Measurements from ENCODE around the gene MYO6.

The MYO6 gene

DNA sequence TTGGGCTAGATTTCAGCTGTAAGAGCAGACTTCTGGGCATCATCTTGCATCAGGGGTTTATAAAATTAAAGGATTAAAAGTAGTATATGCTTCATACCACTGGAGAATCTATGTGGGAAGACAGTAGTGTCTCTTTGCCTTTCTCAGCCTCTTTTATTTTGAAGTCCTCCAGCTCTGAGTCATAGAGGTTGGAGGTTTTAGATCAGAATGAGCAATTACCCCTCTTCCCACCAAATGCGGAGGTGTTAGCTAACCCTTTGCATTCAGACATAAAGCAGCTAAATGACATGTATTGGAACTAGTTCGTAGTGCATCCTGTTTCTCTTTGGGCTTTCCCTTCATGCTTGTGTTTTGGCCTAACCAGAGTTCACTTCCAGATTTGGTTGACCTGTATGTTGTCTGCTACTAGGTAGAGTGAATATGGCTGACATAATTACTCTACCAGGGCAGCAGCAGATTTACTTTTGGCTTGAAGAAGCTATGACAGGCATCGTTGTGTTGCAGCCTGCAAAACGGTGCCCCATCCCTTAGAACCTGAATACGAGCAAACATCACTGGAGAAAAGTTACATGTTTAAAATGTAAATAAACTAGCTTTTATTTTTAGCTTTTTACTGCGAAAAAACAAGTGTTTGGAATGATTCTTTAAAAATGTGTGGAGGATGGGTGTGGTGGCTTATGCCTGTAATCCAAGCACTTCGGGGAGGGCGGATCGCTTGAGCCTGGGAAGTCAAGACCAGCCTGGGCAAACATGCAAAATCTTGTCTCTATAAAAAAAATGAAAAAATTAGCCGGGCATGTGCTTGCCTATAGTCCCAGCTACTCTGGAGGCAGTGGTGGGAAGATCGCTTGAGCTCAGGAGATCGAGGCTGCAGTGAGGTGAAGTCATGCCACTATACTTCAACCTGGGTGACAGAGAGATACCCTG, 82.2 kb downstream of the MYO6 start:
- DNase-seq: no peak

DNA sequence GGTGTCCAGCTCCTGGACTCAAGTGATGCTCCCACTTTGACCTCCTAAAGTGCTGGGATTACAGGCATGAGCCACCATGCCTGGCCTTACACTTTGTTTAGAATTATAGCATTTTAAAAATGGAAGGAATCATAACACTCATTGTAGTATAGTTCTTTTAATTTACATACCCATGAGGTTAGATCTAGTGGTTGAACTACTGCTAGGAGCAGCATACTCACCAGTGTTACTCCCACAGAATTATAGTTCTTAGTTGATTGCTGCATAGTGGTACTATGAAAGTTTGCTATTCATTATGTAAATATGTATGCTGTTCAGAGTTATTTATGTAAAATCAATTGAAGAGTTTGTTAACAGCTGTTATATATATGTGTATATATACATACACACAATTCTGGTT, 85.4 kb downstream of the MYO6 start:
- DNase-seq: no peak

DNA sequence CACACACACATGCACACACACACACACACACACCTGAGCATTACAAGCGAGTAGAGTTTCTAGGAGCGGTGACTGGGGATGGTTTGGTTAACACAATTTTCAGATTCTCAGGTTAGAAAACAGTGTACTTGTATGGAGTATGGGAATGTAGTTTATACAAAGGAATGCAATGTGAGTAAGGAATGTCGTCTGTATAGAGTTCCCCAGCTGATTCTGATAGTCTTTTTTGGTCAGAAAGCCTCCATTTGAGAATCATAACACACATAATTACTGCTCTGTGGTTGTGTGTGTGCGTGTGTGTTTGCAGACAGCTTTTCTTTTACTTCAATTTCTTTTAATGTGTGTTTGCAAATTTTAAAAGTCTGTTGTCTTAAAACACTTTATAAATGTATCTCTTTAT, 93.2 kb downstream of the MYO6 start:
- DNase-seq: no peak

DNA sequence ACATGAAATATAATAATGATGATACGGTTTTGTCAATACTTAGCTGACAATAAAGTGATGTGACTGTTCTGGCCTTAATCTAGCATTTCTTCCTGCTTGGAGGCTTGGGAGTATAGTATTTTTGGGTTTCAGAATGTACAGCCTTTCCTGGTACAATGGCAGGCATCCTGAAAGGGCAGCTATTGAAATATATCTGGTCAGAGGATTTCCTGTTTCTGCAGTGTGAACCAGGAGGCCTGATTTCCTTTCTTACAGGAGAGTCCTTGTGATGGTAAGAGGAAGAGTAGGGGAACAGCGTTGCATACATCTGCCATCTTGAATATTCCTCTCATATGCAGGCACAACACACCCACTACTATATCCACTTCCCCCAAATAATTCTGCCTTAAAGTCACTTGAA, 93.7 kb downstream of the MYO6 start:
- DNase-seq: no peak

DNA sequence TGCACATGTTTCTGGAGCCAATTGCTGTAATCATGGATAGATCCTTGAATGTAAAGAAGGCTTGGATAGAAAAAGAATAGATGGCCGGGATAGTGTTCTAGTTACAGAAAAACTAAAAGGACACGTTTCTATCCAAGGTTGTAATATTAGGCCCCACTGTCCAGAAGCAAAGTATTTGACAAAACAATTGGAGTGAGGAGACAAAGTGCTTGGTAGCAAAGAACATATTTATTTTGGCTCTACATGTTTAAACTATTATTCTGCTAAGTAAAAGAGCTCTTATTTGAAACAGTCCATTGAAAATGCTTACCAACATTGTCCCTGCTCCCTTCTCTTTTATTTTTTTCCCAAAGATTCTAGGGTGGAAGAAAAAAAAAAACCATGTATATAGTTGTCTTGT, 94.4 kb downstream of the MYO6 start:
- no peak for DNase-seq

DNA sequence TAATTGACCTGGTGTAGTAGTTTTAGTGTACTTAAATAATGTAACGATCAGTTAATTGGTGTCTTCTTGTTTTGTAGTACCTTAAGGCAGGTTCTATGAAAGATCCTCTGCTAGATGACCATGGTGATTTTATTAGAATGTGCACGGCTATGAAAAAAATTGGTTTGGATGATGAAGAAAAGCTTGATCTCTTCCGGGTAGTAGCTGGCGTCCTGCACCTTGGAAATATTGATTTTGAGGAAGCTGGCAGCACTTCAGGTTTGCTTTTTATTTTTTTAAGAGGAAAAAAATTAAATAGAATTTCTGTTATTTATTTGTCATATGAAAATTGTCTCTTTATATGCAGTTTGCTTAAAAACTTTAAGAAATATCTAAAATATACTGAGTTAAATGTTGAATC, 99.2 kb downstream of the MYO6 start:
- no peak for DNase-seq

DNA sequence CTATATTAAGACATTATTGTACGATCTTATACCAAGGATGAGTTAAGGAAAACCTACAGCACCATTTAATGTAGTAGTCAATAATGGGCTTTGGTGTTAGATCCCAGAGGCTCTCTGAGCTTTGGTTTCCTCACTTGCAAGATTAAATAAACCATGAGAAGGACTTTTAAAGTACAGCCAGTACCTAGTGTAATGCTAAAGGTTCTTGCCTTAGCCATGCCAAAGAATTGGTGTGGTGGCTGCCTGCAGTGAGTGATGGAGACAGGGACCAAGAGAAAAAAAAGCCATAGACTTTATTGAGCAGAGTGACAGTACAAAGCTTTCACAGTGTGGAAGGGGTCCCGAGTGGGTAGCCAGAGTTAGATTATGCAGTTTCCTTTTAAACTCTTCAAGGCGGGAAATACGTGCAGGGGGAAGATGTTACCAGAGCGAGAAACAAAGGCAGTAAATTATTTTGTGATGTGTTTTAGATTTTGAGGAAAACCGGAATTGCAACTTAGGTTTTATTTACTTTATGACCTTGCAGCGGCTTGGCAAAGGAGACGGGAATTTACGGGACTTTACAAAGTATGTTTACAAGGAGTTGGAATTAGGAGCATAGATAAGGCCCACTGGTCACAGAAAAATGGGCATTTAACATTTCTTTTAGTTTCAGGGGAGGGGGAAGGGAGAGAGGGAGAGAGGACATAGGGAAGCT, 100.4 kb downstream of the MYO6 start:
- DNase-seq: no peak

DNA sequence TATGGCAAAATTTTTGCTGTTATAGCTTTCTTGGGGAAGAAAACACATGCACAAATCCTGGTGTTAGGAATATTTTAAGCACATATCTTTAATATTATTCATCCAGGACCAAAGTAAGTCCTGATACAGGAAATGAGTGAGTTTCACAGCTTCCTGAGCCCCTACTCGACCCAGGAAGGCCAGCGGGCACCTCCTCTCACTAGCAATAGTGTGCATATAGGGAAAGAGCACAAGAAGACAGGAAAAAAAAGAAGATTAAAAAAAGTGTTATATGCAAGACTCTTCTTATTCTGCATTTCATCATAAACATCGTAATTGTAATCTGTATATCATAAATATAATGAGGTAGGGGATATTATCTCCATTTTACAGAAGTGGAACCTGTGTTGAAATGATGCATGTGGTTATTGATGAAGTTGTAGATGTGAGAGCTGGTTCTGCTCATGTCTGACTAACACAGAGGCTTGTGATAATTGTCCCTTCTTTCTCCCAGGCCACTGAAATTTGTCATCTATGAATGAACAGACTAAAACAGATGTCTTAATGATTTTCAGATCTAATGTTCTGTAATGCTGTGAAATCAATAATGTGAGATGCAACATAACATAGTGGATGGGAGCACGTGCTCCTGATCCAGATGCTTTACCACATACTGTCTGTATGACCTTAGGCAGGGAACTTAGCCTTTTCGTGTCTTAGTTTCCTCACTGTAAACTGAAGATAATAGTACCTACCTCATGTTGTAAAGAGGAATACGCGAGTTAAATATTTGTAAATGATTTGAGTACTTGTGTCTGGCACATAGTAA, 101.2 kb downstream of the MYO6 start:
- DNase-seq: no peak

DNA sequence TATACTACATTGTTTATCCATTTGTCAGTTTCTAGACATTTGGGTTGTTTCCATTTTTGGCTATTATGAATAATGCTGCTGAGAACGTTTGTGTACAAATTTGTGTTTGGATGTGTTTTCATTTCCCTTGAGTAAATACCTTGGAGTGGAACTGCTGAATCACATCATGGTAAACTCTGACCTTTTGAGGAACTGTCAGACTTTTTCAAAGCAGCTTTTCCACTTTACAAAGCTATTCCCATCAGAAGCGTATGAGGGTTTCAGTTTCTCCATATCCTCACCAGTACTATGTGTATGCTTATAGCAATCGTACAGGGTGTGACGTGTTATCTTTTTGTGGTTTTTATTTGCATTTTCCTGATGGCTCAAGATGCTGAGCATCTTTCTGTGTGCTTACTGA, 103.7 kb downstream of the MYO6 start:
- no peak for DNase-seq

DNA sequence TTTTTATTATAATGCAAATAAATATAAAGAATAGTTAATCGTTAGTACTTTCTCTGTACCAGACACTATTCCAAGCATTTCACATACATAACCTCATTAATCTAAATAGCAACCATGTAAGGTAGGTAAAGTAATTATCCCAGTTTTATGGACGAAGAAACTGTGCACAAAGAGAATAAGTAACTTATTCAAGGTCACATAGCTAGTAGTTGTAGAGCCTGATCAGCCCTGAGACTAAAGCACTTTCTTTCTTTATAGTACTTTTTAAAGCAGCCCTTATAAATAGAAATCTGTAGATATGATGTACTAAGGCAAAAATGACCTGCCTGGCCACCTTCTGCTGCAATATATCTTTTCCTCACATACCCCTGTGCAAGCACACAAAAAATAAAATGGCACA, 104.8 kb downstream of the MYO6 start:
- DNase-seq: no peak

DNA sequence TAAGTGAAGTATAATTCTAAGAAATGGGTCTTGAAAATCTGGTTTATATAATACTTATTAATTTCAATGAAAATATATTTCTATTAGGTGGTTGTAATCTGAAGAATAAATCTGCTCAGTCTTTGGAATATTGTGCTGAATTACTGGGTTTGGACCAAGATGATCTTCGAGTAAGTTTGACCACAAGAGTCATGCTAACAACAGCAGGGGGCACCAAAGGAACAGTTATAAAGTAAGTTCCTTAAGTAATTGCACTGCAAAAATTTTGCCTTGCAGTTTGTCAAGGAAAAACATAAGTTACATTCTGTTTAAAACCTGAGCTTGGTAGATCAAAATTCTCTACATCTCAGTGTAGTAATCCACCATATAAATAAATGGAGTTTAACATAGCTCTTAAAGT, 106.0 kb downstream of the MYO6 start:
- DNase-seq: no peak

DNA sequence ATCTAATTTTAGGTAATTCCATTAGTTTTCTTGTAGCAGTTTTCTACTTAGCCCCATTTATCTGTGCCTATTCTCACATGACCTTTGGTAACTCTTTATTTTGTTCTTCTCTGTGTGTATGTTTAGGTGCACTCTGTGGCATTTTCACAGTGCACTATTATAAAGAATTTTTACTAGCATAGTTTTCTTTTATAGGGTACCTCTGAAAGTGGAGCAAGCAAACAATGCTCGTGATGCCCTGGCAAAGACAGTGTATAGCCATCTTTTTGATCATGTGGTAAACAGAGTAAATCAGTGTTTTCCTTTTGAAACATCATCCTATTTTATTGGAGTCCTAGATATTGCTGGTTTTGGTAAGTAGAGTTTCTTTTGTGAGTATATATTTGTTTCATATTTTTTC, 107.9 kb downstream of the MYO6 start:
- DNase-seq: no peak

DNA sequence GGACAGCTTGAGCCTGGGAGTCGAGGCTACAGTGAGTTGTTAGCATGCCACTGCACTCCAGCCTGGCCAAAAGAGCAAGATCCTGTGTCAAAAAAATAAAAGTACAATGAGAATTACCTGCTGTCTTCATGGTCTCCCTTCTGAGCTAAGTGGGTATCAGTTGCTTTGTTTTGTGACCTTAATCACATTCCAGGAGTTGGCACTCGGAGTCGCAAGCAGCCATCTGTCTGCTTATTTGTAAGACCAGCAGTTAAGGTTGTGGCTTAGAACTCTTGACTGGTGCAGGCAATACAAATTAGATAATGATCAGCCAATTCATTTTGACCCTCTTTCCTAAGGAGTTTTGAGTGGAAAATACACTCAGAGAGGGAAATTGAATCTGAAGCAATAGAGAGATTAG, 114.0 kb downstream of the MYO6 start:
- no peak for DNase-seq

DNA sequence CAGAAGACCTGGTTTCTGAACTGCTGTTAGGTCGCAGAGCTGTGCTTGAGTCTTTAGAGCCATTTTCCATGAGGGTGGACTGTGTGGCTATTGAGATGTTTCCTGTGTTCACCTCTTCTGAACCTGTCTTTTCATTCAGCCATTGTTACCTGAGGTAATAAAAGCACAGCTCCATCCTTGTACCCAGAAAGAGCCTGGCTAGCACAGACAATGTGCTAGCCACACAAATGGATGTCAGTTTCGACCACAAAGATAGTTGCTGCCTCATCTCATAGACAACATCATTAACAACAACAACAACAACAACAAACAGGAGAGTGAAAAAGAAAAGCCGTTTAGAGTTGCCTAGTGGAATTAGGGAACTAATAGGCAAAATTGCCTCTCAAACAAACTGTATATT, 114.7 kb downstream of the MYO6 start:
- DNase-seq: no peak

DNA sequence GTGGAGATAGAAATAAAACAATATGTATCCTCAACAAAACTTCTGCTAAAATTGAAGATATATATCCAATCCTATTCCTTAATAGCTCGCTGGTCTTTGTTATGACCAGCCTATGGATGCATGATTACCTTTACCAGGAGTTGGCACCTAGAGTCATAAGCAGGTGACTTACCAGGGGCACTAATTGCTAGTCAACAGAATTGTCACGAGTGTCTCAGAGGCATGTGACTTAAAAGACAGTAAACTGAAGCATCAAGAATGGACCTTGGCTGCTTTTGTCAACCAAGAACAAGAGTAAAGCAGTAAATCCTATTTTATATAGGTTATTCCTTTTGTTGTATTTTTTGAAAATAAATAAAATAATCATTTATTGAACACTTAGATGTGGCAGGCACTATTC, 115.4 kb downstream of the MYO6 start:
- DNase-seq: no peak

DNA sequence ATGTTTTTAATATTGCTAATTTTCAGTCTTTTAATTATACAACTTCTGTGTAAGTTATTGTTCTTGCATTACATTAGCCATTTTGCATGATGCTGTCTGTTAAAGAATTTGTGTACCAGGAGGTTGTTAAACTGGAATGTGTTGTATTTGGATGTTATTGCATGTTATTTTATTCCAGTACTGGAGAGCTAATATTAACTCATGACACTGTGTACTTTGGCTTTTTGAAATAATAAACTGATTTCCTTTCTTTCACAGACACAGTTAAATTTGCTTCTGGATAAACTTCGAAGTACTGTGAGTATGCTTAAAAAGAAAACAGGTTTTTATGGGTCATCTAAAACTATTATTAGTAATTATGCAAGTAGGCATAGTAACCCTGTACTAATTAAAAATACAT, 121.3 kb downstream of the MYO6 start:
- DNase-seq: no peak

DNA sequence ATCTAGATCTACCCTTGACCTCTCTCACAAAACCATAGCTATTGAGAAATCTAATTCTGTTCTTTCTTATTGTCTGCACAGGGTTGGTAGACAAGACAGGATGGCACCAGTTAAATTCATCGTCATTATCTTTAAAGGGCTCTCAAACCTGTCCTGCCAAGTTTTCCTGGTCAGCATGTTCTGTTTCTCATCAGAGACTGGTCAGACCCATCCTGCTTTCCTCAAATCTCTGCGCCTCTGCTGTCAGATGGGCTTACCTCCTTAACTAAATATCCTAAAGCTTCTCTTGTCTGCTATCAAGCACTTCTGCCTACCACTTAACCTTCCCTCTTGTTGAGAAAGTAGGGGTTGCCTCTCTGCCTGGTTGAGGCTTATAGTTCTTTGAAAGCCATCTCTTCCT, 125.2 kb downstream of the MYO6 start:
- DNase-seq: no peak

DNA sequence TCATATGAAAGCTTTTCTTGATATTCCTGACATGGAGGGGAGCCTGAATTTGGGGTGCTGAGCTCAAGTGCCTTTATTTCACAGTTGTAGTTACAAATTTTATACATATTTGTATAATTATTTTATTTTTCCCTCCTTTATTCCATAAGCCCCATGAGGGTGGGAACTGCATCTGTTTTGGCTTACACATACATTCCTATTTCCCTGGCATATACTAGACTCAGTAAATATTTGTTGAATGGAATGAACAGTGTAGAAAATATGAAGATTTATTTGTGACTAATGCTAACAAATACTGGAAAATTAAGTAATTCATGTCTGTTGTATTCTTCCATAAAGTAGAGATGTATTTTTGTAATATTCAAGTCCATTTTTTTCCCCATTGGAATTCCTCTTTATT, 127.1 kb downstream of the MYO6 start:
- no peak for DNase-seq

DNA sequence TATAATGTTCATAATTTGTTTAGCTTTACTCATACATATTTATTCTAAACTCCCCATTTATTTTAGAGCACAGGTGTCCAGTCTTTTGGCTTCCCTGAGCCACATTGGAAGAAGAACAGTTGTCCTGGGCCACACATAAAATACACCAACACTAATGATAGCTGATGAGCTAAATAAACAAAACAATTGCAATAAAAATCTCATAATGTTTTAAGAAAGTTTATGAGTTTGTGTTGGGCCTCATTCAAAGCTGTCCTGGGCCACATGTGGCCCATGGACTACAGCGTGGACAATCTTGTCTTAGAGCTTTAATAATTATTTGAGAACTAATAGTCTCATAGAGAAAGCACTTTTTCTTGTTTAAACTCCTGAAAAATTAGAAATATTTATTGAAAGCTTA, 131.3 kb downstream of the MYO6 start:
- no peak for DNase-seq

DNA sequence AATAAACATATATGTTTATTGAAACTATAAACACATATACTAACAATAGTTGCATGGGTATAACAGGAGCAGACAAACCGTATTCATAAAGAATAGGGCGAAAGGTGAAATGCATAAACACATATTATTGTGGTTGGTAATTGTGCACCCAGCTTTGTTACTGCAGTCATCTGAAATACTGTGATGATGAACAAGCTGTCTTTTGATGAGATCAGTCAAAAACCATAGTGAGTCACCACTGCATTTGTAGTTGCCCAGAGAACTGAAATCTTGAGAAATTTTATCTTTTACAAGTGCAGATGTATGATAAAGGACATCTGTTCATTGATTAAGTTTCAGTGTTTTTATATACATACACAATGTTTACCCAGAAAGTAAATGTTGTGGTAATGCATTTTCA, 133.7 kb downstream of the MYO6 start:
- no peak for DNase-seq

DNA sequence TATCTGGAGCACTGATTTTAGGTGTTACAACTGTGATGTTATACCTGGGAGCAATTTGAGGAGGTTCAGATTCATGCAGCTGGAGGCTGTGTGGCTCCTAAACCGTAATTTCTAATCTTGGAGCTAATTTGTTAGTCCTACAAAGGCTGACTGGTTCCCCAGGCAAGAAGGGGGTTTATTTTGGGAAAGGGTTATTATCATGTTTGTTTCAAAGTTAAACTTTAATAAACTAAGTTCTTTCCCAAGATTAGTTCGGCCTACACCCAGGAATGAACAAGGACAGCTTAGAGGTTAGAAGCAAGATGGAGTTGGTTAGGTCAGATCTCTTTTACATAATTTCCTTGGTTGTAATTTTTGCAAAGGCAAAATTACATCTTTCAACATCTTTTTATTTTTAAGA, 135.8 kb downstream of the MYO6 start:
- no peak for DNase-seq

DNA sequence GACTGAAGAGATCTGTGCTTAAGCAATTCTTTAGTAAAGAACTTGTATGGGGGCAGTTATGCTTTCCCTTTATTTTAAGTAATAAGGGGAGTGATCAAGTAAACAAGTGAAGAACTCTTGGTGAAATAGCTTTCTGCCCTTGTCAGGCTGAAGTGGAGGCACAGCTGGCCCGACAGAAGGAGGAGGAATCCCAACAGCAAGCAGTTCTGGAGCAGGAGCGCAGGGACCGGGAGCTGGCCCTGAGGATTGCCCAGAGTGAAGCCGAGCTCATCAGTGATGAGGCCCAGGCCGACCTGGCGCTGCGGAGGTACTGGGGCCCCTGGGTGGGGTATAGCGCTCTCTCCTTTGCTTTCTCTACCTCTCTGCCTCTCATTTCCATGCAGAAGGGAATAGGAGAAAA, 143.3 kb downstream of the MYO6 start:
- DNase-seq: no peak

DNA sequence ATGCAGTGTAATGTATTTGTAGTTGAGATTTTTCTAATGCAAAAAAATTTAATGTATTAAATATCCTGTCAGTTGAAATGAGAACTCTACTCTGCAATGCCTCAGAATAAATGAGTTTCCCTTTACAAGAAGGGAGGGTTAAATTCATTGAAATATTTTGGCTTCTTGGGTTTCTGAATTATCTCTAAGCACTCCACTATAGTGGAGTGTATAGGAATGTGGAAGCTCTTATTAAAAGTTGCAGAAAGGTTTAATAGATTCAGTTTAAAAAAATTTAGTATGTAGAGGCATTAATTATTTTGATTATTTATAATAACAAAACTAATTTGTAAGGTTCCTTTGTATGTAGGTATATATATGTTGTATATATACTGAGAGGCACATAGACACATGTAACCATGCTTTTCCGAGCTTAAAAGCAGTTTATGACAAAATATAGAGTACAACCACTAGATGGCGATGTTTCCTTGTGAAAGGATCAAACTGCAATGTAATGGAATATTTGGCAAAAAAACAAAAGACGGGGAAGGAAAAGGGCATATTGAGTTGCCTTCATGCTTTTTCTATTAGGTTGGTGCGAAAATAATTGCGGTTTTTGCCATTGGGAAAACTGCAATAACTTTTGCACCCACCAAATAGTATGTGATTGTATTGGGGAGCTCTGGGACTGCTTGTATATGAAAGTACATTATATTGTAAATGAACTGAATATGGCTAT, 144.2 kb downstream of the MYO6 start:
- peak; percentile 74 to 75 for DNase-seq

Measured in NCI-H2081 (cell line).